ENCODE measurements around the gene FXR1. TPM values are rescaled to one million over a fixed set of nuclear protein-coding genes. Genes with fewer than 3 reads are reported as not detected.

The FXR1 gene
- polyA plus RNA-seq: 83.7 and 101 TPM in 2 replicates

GRCh38 chr3:180912304-180913296, at the start of gene FXR1:
FXR1 (plus strand) TSS chr3:180912670; CDS start chr3:180912686, 16 bp downstream.

DNA sequence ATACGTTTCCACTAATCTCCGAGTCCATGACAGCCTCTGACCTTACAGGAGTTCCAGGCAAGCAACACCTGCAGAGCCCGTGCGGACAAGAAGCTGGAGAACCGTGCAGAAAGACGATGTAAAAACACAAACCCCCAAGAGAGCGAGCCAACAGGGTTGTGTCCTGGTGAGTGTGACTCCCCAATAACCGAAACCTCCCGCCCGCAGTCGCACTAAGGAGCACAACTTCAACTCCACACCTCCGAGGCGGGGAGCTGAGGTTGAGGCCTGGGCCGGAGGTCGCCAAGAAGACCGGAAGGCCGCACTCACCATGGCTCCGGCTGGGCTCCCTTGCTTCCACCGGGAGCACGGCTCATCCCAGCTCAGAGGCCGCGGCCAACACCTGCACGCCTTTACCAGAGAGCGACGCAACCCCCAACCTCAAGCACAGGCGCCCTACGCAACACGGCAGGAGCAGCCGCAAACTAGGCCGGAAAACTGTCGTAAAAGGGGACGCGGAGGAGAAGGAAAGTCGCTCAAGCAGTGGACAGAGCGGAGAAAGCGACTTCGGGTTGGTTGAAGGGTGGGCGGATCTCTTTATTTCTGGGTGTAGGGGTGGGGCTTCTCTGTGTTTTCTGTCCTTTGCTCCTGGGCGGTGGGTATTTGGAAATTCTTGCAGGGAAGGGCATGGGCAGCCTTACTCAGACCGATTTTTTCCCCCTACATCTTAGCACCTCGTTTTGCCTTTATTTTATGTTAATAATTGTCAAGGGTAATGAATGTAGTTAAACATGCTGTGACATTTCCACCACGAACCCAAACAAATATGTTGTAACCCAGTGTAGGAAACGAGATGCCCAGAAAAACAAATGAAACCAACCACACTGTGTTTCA, 77.1 kb downstream of the FXR1 start, which contains the start of gene DNAJC19:
TSS of gene DNAJC19 (minus strand) at position 446 of the 873 bp plus-strand sequence. CDS start at position 312, 134 bp downstream.

Other genes with a start within 250 kb of the FXR1 start
- gene CCDC39, start 233.2 kb upstream of the FXR1 start, polyA plus RNA-seq: 2.8 and 3.5 TPM in 2 replicates
- 249 and 268 TPM in 2 replicates for gene DNAJC19, start 77.1 kb downstream of the FXR1 start, polyA plus RNA-seq

Data from Purkinje cell (primary cell).